ENCODE data around the gene PRKCA. TPM values are rescaled to one million over a fixed set of nuclear protein-coding genes. Genes with fewer than 3 reads are reported as not detected.

PRKCA gene
- total RNA-seq, 1 donor from 2014 or later = 2.2 TPM

GRCh38 chr17:66760324-66760723 is 457.9 kb downstream of the PRKCA start:
- Mint-ChIP-seq H3K4me1 (no peaks in the 10 kb centered on the region), H3K36me3 (ENCODE audit: low read depth) (no peaks in the 10 kb centered on the region), H3K27me3 (no peaks in the 10 kb centered on the region)

GRCh38 chr17:66762276-66762675 is 459.9 kb downstream of the PRKCA start:
- ChIA-PET CTCF (no interaction called here), POLR2A (no interaction called here)
- DNase-seq (no peak), ATAC-seq (ENCODE audit: low read depth) (no peak)
- H3K9me3 Mint-ChIP-seq = no peaks in the 10 kb centered on the region
- H3K4me1 Mint-ChIP-seq = no peaks in the 10 kb centered on the region
- no peak for TF ChIP-seq CTCF (IDR thresholded peaks at IDR 0.05)
- no peaks in the 10 kb centered on the region for H3K27me3 Mint-ChIP-seq
- intact Hi-C loops (cut with micrococcal nuclease) = no loop called here
- H3K4me3 Mint-ChIP-seq = no peak overlapping the region
- no peaks in the 10 kb centered on the region for H3K36me3 Mint-ChIP-seq (ENCODE audit: low read depth)
- H3K27ac Mint-ChIP-seq = no peak overlapping the region

More at GRCh38 chr17:66760324-66760723, 457.9 kb downstream of the PRKCA start:
- CTCF ChIA-PET = no interaction called here
- DNase-seq (no peak), ATAC-seq (ENCODE audit: low read depth) (no peak)
- no peak for TF ChIP-seq CTCF (IDR thresholded peaks at IDR 0.05)
- no peak overlapping the region for H3K4me3 Mint-ChIP-seq
- no peak overlapping the region for H3K27ac Mint-ChIP-seq
- no peaks in the 10 kb centered on the region for H3K9me3 Mint-ChIP-seq
- POLR2A ChIA-PET = no interaction called here
- intact Hi-C loops (cut with micrococcal nuclease) = no loop called here

GRCh38 chr17:66763056-66763455 is 460.6 kb downstream of the PRKCA start:
- H3K36me3 Mint-ChIP-seq (ENCODE audit: low read depth) = no peaks in the 10 kb centered on the region
- ChIA-PET POLR2A (no interaction called here), CTCF (no interaction called here)
- TF ChIP-seq CTCF (IDR thresholded peaks at IDR 0.05) = no peak
- no peaks in the 10 kb centered on the region for H3K9me3 Mint-ChIP-seq
- H3K27ac Mint-ChIP-seq = no peak overlapping the region
- DNase-seq (no peak), ATAC-seq (ENCODE audit: low read depth) (no peak)
- intact Hi-C loops (cut with micrococcal nuclease) = no loop called here
- H3K4me3 Mint-ChIP-seq = no peak overlapping the region
- no peaks in the 10 kb centered on the region for H3K4me1 Mint-ChIP-seq
- H3K27me3 Mint-ChIP-seq = no peaks in the 10 kb centered on the region

- H3K36me3 Mint-ChIP-seq (ENCODE audit: low read depth) = no peaks in the 10 kb centered on the region
These were observed 462.1 kb downstream of the PRKCA start for GRCh38 chr17:66764506-66764905.

GRCh38 chr17:66767154-66767933 is 464.9 kb downstream of the PRKCA start:
- no peak overlapping the region for H3K4me3 Mint-ChIP-seq
- ATAC-seq (ENCODE audit: low read depth) = no peak
- no peak for TF ChIP-seq CTCF (IDR thresholded peaks at IDR 0.05)

More at GRCh38 chr17:66764506-66764905, 462.1 kb downstream of the PRKCA start:
- H3K27ac Mint-ChIP-seq = no peak overlapping the region
- ChIA-PET POLR2A (no interaction called here), CTCF (no interaction called here)
- ATAC-seq (ENCODE audit: low read depth) (no peak), DNase-seq (no peak)
- no peaks in the 10 kb centered on the region for H3K9me3 Mint-ChIP-seq
- no peak for TF ChIP-seq CTCF (IDR thresholded peaks at IDR 0.05)
- H3K4me1 Mint-ChIP-seq = no peaks in the 10 kb centered on the region
- intact Hi-C loops (cut with micrococcal nuclease) = no loop called here
- no peak overlapping the region for H3K4me3 Mint-ChIP-seq
- no peaks in the 10 kb centered on the region for H3K27me3 Mint-ChIP-seq

More at GRCh38 chr17:66767154-66767933, 464.9 kb downstream of the PRKCA start:
- no peaks in the 10 kb centered on the region for H3K36me3 Mint-ChIP-seq (ENCODE audit: low read depth)
- intact Hi-C loops (cut with micrococcal nuclease) = no loop called here
- POLR2A ChIA-PET = no interaction called here
- no peaks in the 10 kb centered on the region for H3K9me3 Mint-ChIP-seq
- no peaks in the 10 kb centered on the region for H3K27me3 Mint-ChIP-seq
- H3K4me1 Mint-ChIP-seq = no peaks in the 10 kb centered on the region
- CTCF ChIA-PET = no interaction called here
- no peak overlapping the region for H3K27ac Mint-ChIP-seq
- DNase-seq = no peak
